HepG2 (cell line): ENCODE data around the gene FAM3A. TPM values are rescaled to one million over a fixed set of nuclear protein-coding genes. Genes with fewer than 3 reads are reported as not detected.

Experiments used
- AKAP8 ChIP-seq: sonication (generic); formaldehyde crosslinking; IDR thresholded peaks from 2 replicates; pipeline ENCODE4 v1.5.1; 2020; ENCODE audit warnings: mild to moderate bottlenecking, missing genetic modification reagents
- CCDC6 ChIP-seq: sonication (generic); formaldehyde crosslinking; IDR thresholded peaks from 2 replicates; pipeline ENCODE4 v1.8.1; 2022; ENCODE audit warnings: mild to moderate bottlenecking, missing genetic modification reagents, moderate library complexity
- CSRNP1 ChIP-seq: sonication (generic); formaldehyde crosslinking; IDR thresholded peaks from 2 replicates; pipeline ENCODE4 v1.8.1; 2023; ENCODE audit warnings: mild to moderate bottlenecking, missing genetic modification reagents
- HNRNPK ChIP-seq: fragments of 200-400 bp; formaldehyde crosslinking; IDR thresholded peaks from 2 replicates; pipeline ENCODE4 v1.6.1; 2018; ENCODE audit warnings: low read length, low read depth, moderate library complexity, mild to moderate bottlenecking; ENCODE audit not compliant: poor library complexity, severe bottlenecking
- HOXA3 ChIP-seq: sonication (generic); formaldehyde crosslinking; IDR thresholded peaks from 2 replicates; pipeline ENCODE4 v1.5.0; 2020; ENCODE audit warnings: missing genetic modification reagents
- MYC ChIP-seq: sonication (generic); formaldehyde crosslinking; IDR thresholded peaks from 2 replicates; pipeline ENCODE4 v1.9.0; 2021; ENCODE audit warnings: missing genetic modification reagents, borderline replicate concordance
- NCOA5 ChIP-seq: sonication (generic); formaldehyde crosslinking; IDR thresholded peaks from 2 replicates; pipeline ENCODE4 v1.4.0; 2020; ENCODE audit warnings: missing genetic modification reagents
- PATZ1 ChIP-seq: sonication (generic); formaldehyde crosslinking; IDR thresholded peaks from 2 replicates; pipeline ENCODE4 v1.4.0; 2020; ENCODE audit warnings: missing genetic modification reagents
- PHF8 ChIP-seq: sonication (generic); formaldehyde crosslinking; IDR thresholded peaks from 2 replicates; pipeline ENCODE4 v1.5.0; 2020; ENCODE audit warnings: missing genetic modification reagents
- POLR2A ChIP-seq, 2 experiments: IDR thresholded peaks; 2 replicates each; pipeline ENCODE4 v1.6.1; 2011; ENCODE audit warnings: low read depth in 2 of 2, low read length in 2 of 2, mild to moderate bottlenecking in 1 of 2, moderate library complexity in 1 of 2; ENCODE audit not compliant: insufficient read depth in 1 of 2
- RBFOX2 ChIP-seq: fragments of 200-400 bp; formaldehyde crosslinking; IDR thresholded peaks from 2 replicates; pipeline ENCODE4 v1.6.1; 2017; ENCODE audit warnings: low read depth, mild to moderate bottlenecking, low read length
- SALL1 ChIP-seq: sonication (generic); formaldehyde crosslinking; IDR thresholded peaks from 2 replicates; pipeline ENCODE4 v1.8.0; 2022; ENCODE audit warnings: mild to moderate bottlenecking, missing genetic modification reagents
- SRSF4 ChIP-seq: fragments of 200-400 bp; formaldehyde crosslinking; IDR thresholded peaks from one replicate; pipeline ENCODE4 v1.6.1; 2018; ENCODE audit warnings: mild to moderate bottlenecking, low read depth, low read length, moderate library complexity; ENCODE audit not compliant: poor library complexity, severe bottlenecking
- TARDBP ChIP-seq: sonication (generic); formaldehyde crosslinking; IDR thresholded peaks from 2 replicates; pipeline ENCODE4 v1.8.0; 2022; ENCODE audit warnings: mild to moderate bottlenecking, missing genetic modification reagents
- ZBTB2 ChIP-seq: sonication (generic); formaldehyde crosslinking; IDR thresholded peaks from 2 replicates; pipeline ENCODE4 v1.8.0; 2022; ENCODE audit warnings: low read depth, missing genetic modification reagents
- ZFP36L2 ChIP-seq: sonication (generic); formaldehyde crosslinking; IDR thresholded peaks from 2 replicates; pipeline ENCODE4 v1.4.0; 2020; ENCODE audit warnings: missing genetic modification reagents
- ZNF468 ChIP-seq: sonication (generic); formaldehyde crosslinking; IDR thresholded peaks from 2 replicates; pipeline ENCODE4 v1.8.0; 2022; ENCODE audit warnings: mild to moderate bottlenecking, moderate library complexity, missing genetic modification reagents
- ZNF589 ChIP-seq: sonication (generic); formaldehyde crosslinking; conservative IDR thresholded peaks from 2 replicates; pipeline ENCODE4 v1.8.0; 2022; ENCODE audit warnings: mild to moderate bottlenecking, moderate library complexity, missing genetic modification reagents
- ZNF687 ChIP-seq: sonication (generic); formaldehyde crosslinking; IDR thresholded peaks from 2 replicates; pipeline ENCODE4 v1.5.1; 2020; ENCODE audit warnings: mild to moderate bottlenecking, missing genetic modification reagents, moderate library complexity
- polyA plus RNA-seq, 8 experiments: library from polyadenylated mRNA; depleted of rRNA in 3 of 8; stranded (reverse) in 7 of 8; unstranded in 1 of 8; fragments of >200 nt; fragmentation: Illumina TruSeq in 4 of 8; extraction: Trizol in 4 of 8; gene quantifications; 2 replicates each; pipeline versions ENCODE4 v1.2.1 to v1.2.3, GENCODE V29; 2011 to 2016; ENCODE audit warnings: low read depth in 4 of 8, missing spikeins in 1 of 8, mixed read lengths in 1 of 8; ENCODE audit not compliant: insufficient read depth in 1 of 8
- total RNA-seq, 5 experiments: library from RNA; depleted of rRNA; stranded (reverse); fragments of >200 nt; fragmentation: Illumina TruSeq; extraction: Trizol; gene quantifications; 2 replicates each; pipeline ENCODE4 v1.2.3, GENCODE V29; 2016; ENCODE audit warnings: low read depth in 1 of 5

The FAM3A gene
- total and polyA plus RNA-seq, 2 of the 13 experiments (the other 11 are each of a cell fraction or from before 2014, with no cell fraction given) = 11.2 to 22.7 TPM

- TF ChIP-seq PATZ1 (peak; percentile 89), AKAP8 (CRISPR knock-in tag) (peak; percentile 99), SALL1 (CRISPR knock-in tag) (peak; percentile 37), CSRNP1 (CRISPR knock-in tag) (0 out of 2 replicates have a peak, but pooled peaks have one; percentile 32), HOXA3 (CRISPR knock-in tag) (no peak; the same call in 1 of the 2 replicates), RBFOX2 (peak; percentile 94), POLR2A (IDR thresholded peaks at IDR 0.05; ENCODE audit: insufficient read depth in 1 of 2, low read depth in 2 of 2, low read length in 2 of 2) (peak in 1 of 2 experiments; percentile 49; a peak in 2 of 4 replicates), TARDBP (CRISPR knock-in tag) (peak; percentile 5; the same call in 1 of the 2 replicates), HNRNPK (peak; percentile 93), ZNF687 (CRISPR knock-in tag) (peak; percentile 55), MYC (peak; percentile 60; the same call in 1 of the 2 replicates), ZNF468 (CRISPR knock-in tag) (no peak), SRSF4 (peak; percentile 76), CCDC6 (CRISPR knock-in tag) (peak; percentile 72; the same call in 1 of the 2 replicates), NCOA5 (CRISPR knock-in tag) (0 out of 2 replicates have a peak, but pooled peaks have one; percentile 47), PHF8 (0 out of 2 replicates have a peak, but pooled peaks have one; percentile 43), ZFP36L2 (CRISPR knock-in tag) (no peak), ZBTB2 (peak; percentile 88; the same call in 1 of the 2 replicates), ZNF589 (CRISPR knock-in tag) (peak; percentile 53; the same call in 1 of the 2 replicates)
Measured at GRCh38 chrX:154546354-154547244, 30.6 kb upstream of the FAM3A start, which contains the start of gene G6PD (continued).
